Body of pancreas (tissue), 4 donors: ENCODE measurements around the gene MTMR8. TPM values are rescaled to one million over a fixed set of nuclear protein-coding genes. Genes with fewer than 3 reads are reported as not detected.

ENCODE experiments used
- ATAC-seq: fragments of 150-250 bp; one replicate; pipeline ENCODE4 v1.9.1; 2016
- DNase-seq, 4 donors: peaks; one replicate each; pipeline ENCODE4 v3.0.0-alpha.2; 2019
- H3K27ac ChIP-seq, 4 donors: fragments of 200-600 bp; sonication (generic); 1 replicate in 3 of 4; 2 replicates in 1 of 4; pipeline versions ENCODE4 v1.5.1 to v1.6.1; 2016 to 2019; ENCODE audit warnings: mild to moderate bottlenecking in 1 of 4, mixed read lengths in 1 of 4, moderate library complexity in 1 of 4
- H3K27me3 ChIP-seq, 2 donors: fragments of 200-600 bp; sonication (generic); one replicate each; pipeline ENCODE4 v1.6.0; 2016; ENCODE audit warnings: mild to moderate bottlenecking in 1 of 2
- H3K36me3 ChIP-seq, 2 donors: fragments of 200-600 bp; sonication (generic); replicated peaks in 1 of 2; 2 replicates each; pipeline ENCODE4 v1.5.1; 2016; ENCODE audit warnings: low read depth in 2 of 2; ENCODE audit not compliant: insufficient read depth in 1 of 2
- H3K4me1 ChIP-seq: fragments of 200-600 bp; sonication (generic); one replicate; pipeline ENCODE4 v1.6.0; 2016
- H3K4me3 ChIP-seq, 2 donors: fragments of 200-600 bp; sonication (generic); 1 replicate in 1 of 2; 2 replicates in 1 of 2; pipeline ENCODE4 v1.5.1; 2016 to 2019
- H3K9me3 ChIP-seq, 3 donors: fragments of 200-600 bp; sonication (generic); 1 replicate in 2 of 3; 2 replicates in 1 of 3; pipeline ENCODE4 v1.5.1; 2016
- CTCF ChIP-seq, 7 experiments: fragments of 450-650 bp in 4 of 7; fragments of 200-600 bp in 3 of 7; sonication (generic) in 3 of 7; IDR thresholded peaks; one replicate each; pipeline ENCODE4 v1.5.1; 2016 to 2019; ENCODE audit warnings: antibody characterized with exemption in 7 of 7
- POLR2A ChIP-seq, 3 donors: fragments of 450-650 bp; IDR thresholded peaks; one replicate each; pipeline ENCODE4 v1.6.1; 2016; ENCODE audit warnings: antibody characterized with exemption in 3 of 3, mild to moderate bottlenecking in 2 of 3
- WGBS, 2 donors: methylation state at CpG; one replicate each; pipeline ENCODE4 v1.1.5; 2017; 5-methylcytosine and 5-hydroxymethylcytosine counted together
- intact Hi-C: fragments of 100-400 bp; cut with DNase I; formaldehyde crosslinking; loops from one replicate; pipeline ENCODE4 v1.15.1; 2023
- total RNA-seq, 2 donors: library from RNA; depleted of rRNA; stranded (reverse); fragments of >200 nt; gene quantifications; one replicate each; pipeline ENCODE4 v1.1.0, GENCODE V29; 2016

Gene MTMR8
- total RNA-seq, 2 donors from 2014 or later = 1.0 to 4.9 TPM

GRCh38 chrX:64291123-64291522 lies 104.1 kb downstream of the MTMR8 start:
- TF ChIP-seq POLR2A (IDR thresholded peaks at IDR 0.05) (no peak), CTCF (IDR thresholded peaks at IDR 0.05) (no peak)
- intact Hi-C loops = no loop called here
- ATAC-seq = no peak

GRCh38 chrX:64265265-64265664 lies 130.0 kb downstream of the MTMR8 start:
- H3K4me3 ChIP-seq = no peak overlapping the region
- no peaks in the 10 kb centered on the region for H3K27me3 ChIP-seq
- ATAC-seq (no peak), DNase-seq (no peak)
- no peaks in the 10 kb centered on the region for H3K9me3 ChIP-seq
- no peak overlapping the region for H3K27ac ChIP-seq
- no peak for TF ChIP-seq POLR2A (IDR thresholded peaks at IDR 0.05)
- no peak for TF ChIP-seq CTCF (IDR thresholded peaks at IDR 0.05)
- intact Hi-C loops = no loop called here
- no peaks in the 10 kb centered on the region for H3K4me1 ChIP-seq
- H3K36me3 ChIP-seq = no peaks in the 10 kb centered on the region

More at GRCh38 chrX:64291123-64291522, 104.1 kb downstream of the MTMR8 start:
- Histone ChIP-seq H3K27me3 (no peaks in the 10 kb centered on the region), H3K4me1 (no peaks in the 10 kb centered on the region), H3K4me3 (no peak overlapping the region), H3K9me3 (no peaks in the 10 kb centered on the region), H3K27ac (no peak overlapping the region), H3K36me3 (no peaks in the 10 kb centered on the region)
- no peak for DNase-seq
- WGBS, 2 donors = 91 to 92% methylated on average over 2 of the region's 2 CpGs

- Histone ChIP-seq H3K27me3 (no peaks in the 10 kb centered on the region), H3K4me3 (no peak within 1 kb of the TSS), H3K36me3 (no peaks in the 10 kb centered on the region), H3K27ac (no peak within 1 kb of the TSS), H3K9me3 (no peaks in the 10 kb centered on the region), H3K4me1 (no peaks in the 10 kb centered on the region)
- ATAC-seq (no peak), DNase-seq (no peak)
- intact Hi-C loops = no loop called here
- no peak for TF ChIP-seq CTCF (IDR thresholded peaks at IDR 0.05)
- no peak for TF ChIP-seq POLR2A (IDR thresholded peaks at IDR 0.05)
- 53 to 58% methylated on average over 8 of the region's 17 CpGs for WGBS, 2 donors
Observed at GRCh38 chrX:64230123-64230970, 164.9 kb downstream of the MTMR8 start, which contains the start of gene ASB12. ASB12 (minus strand) TSS chrX:64230607; CDS start chrX:64225650, 4,957 bp downstream.

GRCh38 chrX:64229154-64229553 lies 166.1 kb downstream of the MTMR8 start:
- no peaks in the 10 kb centered on the region for H3K9me3 ChIP-seq
- H3K36me3 ChIP-seq = no peaks in the 10 kb centered on the region
- intact Hi-C loops = no loop called here
- H3K27ac ChIP-seq = no peak overlapping the region
- H3K27me3 ChIP-seq = no peaks in the 10 kb centered on the region
- 27 to 34% methylated on average over 3 of the region's 3 CpGs for WGBS, 2 donors
- no peak for TF ChIP-seq POLR2A (IDR thresholded peaks at IDR 0.05)
- no peaks in the 10 kb centered on the region for H3K4me1 ChIP-seq
- DNase-seq = no peak
- H3K4me3 ChIP-seq = no peak overlapping the region
- no peak for ATAC-seq

Other genes with a start within 250 kb of the MTMR8 start
- gene AMER1, start 189.7 kb downstream of the MTMR8 start, total RNA-seq = 1 to 10 TPM; 6.7 to 7.6 TPM
- gene ASB12, start 164.8 kb downstream of the MTMR8 start, total RNA-seq = not detected